GM19452 (cell line): ENCODE results near the gene TMEM131.

Experiments used
- ATAC-seq: cut with Tn5 transposase; IDR thresholded peaks from one replicate; pipeline ENCODE4 v1.9.1; 2021; ENCODE audit not compliant: unreplicated experiment

The TMEM131 gene

GRCh38 chr2:97727296-97727695, 268.5 kb downstream of the TMEM131 start:
- ATAC-seq = no peak

GRCh38 chr2:97726261-97727064, 269.3 kb downstream of the TMEM131 start:
- ATAC-seq = no peak

- no peak for ATAC-seq
Observed at GRCh38 chr2:97724946-97725688, 270.6 kb downstream of the TMEM131 start.

GRCh38 chr2:97724501-97724900, 271.2 kb downstream of the TMEM131 start:
- ATAC-seq = no peak

- ATAC-seq = no peak
Observed at GRCh38 chr2:97724073-97724410, 271.7 kb downstream of the TMEM131 start.

GRCh38 chr2:97723156-97724072, 272.3 kb downstream of the TMEM131 start:
- no peak for ATAC-seq

- ATAC-seq = no peak
Observed at GRCh38 chr2:97722227-97722626, 273.5 kb downstream of the TMEM131 start.

GRCh38 chr2:97720746-97721145, 275.0 kb downstream of the TMEM131 start:
- no peak for ATAC-seq

- no peak for ATAC-seq
Observed at GRCh38 chr2:97719362-97720155, 276.2 kb downstream of the TMEM131 start.

- ATAC-seq = no peak
Observed at GRCh38 chr2:97718942-97719341, 276.8 kb downstream of the TMEM131 start.

- peak; percentile 82 for ATAC-seq
Observed at GRCh38 chr2:97718051-97718882, 277.5 kb downstream of the TMEM131 start.

GRCh38 chr2:97717613-97717995, 278.1 kb downstream of the TMEM131 start:
- ATAC-seq = no peak

GRCh38 chr2:97716695-97717612, 278.8 kb downstream of the TMEM131 start:
- no peak for ATAC-seq

- ATAC-seq = no peak
Observed at GRCh38 chr2:97715951-97716694, 279.6 kb downstream of the TMEM131 start.

- ATAC-seq = no peak
Observed at GRCh38 chr2:97714950-97715652, 280.6 kb downstream of the TMEM131 start.

GRCh38 chr2:97714084-97714949, 281.4 kb downstream of the TMEM131 start:
- ATAC-seq = no peak
